GM20431 (cell line): ENCODE data around the gene KCTD17.

Source experiments
- in situ Hi-C: fragments of 300-500 bp; cut with MseI, MboI; formaldehyde crosslinking; loops from one replicate; pipeline ENCODE4 v1.15.0; 2020; ENCODE audit warnings: low sequenced_read_pairs; ENCODE audit not compliant: unreplicated experiment

Gene KCTD17

DNA sequence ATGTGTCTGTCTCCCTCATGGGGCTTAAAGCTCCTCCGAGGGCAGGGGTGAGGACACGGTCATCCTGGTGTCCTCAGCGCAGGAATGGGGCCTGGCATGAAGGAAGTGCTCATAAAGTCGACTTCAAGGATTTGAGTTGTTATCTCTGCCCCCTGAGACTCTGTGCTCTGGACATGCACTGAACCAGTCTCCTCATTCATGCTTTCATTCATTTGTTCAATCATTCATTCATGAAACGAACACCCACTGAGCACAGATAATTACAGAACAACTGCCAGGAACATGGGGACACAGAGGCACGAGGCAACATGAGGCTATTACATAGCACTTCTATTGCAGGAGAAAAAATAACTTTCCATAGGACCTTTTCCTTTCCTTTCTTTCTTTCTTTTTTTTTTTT, 41.5 kb downstream of the KCTD17 start:
- in situ Hi-C loops: no loop called here

DNA sequence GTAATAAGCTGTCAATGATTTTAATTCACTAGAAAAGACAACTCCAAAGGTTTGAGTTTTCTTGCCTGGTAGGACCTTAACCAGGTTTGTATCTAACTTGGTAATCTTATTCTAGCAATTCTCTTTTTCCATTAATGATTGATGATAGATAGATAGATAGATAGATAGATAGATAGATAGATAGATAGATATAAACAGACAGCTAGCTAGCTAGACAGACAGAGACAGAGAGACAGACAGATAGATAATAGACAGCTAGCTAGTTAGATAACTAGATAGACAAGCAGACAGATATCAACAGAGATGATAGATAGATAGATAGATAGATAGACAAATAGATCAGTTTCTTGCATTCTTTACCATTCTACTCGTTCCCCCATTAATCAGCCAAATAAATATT, 42.7 kb downstream of the KCTD17 start:
- in situ Hi-C loops: no loop called here

DNA sequence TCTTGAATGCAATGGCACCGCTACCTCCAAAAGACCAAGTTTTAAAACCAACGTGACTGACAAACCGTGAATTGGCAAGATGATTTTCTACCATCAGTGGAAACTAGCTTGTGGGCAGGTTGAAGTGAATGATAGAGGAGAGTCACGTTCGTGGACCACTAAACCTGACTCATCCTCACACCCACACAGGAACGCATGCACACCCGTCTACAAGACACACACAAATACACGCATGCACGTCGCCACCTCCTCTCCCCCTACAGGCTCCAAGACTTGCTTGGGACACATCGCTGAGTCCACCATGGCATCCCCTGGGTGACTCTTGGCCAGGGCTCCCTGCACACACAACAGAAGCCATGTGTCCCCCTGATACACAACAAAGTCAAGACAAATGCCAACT, 43.6 kb downstream of the KCTD17 start:
- in situ Hi-C loops: no loop called here

DNA sequence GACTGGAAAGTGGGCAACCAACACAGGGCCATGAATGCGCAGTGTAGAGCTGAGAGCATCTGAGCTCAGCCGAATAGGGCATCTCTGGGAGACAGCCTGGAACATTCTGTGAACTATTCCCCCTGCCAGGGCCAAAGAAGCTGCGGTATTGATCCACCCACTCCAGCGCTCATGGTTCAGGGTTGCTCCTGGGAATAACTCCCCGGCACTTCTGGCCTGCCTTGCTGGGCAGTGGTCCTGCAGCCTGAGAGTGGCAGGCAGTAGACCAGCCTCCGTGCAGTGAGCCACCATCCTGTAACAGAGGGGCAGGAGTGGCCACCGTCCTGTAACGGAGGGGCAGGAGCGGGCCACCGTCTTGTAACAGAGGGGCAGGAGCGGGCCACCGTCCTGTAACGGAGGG, 45.8 kb downstream of the KCTD17 start:
- in situ Hi-C loops: no loop called here

DNA sequence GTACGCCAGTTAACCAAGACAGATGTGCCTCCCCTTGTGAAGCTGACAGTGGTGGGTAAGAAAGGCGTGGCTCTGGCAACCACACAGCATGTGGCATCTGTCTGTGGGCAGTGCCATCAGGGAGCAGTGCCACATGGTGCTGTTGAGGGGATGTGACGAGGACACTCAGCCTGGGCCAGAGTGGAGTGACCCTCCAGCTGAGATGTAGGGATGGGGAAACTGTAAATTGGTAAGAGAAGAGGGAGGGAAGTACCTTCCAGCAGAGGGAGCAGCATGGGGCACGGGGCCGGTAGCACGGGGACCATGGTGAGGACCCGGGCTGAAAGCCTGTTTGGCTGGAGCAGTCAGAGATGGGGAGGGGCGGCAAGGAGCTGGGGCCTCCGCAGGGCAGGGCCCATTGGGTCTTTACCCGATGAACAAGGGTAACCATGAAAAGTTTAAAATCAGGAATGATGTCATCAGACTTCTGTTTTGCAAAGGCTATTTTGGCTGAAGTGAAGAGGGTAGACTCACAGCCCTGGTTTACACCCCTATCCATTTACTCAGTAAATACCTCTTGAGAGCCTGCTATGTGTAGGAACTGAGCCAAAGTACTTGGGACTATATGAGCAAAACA, 47.5 kb downstream of the KCTD17 start:
- in situ Hi-C loops: no loop called here

DNA sequence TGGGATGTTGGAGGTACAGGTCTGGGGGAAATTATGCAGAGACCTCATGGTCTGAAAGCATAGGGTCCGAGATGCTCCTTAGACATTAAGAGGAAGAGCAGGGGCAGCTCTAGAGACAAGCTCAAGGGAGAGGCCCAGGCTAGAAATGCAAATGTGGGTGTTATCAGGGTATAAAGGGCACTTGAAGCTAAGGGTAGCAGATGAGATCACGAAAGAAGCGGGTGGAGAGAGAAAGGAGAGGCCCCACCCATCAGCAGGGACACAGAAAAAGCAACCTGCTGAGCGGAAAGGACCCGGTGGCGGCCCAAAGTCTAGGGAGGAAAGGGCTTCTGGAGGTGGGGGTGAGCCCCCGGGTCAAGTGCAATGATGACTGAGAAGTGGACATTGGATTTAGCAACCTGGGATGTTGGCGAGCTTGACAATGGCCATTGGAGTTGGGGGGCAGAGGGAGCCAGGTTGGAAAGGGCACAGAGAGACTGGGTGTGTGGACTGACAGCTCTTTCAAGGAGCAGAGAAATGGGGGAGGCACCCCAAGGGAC, 49.1 kb downstream of the KCTD17 start:
- in situ Hi-C loops: no loop called here

DNA sequence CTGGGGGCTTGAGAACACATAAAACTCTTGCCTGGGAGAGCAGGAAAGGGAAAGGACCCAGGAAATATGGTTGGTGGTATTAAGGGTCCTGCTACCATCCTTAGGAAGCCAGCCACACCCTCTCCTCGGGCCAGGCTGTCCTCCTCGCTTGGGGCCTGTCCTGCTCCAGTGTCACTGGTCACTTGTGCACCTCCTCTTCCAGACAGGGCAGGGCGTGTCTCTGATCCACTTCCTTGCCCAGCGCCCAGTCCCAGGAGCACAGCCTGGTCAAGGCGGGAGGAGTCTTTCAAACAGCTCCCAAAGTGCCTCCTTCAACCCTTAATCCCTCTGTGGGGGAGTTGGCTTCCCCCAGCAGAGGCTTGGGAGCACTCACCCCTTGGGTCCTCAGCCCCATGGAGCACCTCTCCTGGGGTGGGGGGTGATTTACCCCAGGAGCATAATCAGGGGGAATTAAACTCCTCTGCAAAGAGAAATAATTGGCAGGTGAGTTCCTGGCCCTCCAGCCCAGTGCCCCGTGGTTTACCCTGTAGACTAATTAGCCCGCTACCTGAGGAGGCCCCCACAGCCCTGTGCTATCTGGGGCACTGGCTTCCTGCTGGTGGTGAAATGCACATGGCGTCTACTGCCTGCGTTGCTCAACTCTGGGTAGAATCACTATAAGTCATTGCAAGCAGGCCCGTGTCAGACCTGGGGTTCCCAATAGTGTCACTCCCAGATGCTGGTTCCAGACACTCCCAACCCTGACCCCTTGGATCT, 49.9 kb downstream of the KCTD17 start:
- in situ Hi-C loops: no loop called here

DNA sequence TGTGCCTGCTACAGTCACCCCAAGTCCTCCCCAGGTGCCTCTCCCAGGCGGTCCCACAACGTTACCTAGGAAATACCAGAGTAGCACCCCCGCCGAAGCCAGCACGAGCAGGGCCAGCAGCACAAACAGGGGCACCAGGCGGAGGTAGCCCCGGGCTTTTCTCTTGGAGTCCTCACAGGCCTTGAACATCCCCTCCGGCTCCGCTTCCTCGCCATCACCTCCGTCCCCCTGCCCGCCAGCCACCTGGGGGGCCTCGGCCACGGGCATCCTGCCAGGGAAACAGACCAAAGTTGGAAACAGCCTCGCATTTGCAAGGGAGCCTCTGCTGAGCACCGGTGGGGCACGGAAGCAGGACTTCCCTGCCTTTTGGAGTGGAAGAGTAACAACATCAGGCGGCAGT, 51.6 kb downstream of the KCTD17 start:
- in situ Hi-C loops: no loop called here

DNA sequence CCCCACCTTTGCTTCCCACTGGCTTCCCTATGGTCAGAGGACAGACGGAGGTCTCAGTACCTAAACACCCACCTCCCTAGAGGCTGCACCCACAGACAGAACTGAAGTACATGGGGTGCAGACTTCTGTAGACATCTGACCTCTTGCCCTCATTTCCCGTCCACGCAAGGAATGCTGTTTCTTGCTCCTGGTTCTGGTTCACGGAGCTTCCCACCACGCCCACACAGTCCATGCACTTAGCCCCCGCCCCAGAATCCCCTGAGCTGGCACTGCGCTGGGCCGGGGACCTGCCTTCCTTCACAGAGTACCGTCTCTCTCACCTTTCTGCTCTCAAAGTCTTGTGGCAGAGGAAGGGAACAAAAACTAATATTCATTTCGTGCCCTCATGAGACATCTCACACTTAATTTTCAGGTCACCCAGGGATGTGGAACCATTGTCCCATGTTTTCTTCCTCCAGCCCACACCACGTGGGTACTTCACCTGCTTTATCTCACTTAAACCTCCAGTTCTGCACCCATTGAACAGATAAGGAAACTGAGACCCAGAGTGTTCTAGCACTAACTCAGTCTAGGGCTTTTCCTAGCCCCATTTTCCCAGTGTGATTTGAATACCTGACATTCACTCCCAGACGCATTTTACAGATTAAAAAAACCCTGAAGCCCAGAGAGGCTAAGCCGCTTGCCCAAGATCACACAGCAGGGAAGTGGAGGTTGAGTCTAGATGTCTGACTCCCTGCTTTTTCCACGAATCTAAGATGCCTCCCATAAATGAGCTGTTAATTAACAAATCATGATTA, 52.3 kb downstream of the KCTD17 start:
- in situ Hi-C loops: no loop called here

DNA sequence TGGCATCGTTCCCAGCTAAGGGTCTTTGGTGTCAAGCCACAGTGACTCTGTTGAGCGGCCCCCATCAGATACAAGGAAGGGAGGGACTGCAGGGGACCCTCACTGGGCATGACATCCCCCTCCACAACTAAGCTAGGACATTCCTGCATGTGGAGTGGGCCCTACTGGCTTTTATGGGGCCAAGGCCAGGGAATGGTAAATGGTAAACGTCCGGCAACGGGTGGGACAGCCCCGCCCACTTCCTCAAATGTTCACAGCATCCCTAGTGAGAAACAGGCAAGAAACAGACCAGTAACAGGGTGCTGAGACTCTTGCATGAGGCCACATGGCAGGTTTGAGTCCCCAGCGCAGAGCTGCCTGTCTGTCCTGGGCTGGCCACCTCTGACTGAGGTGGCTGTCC, 53.6 kb downstream of the KCTD17 start:
- in situ Hi-C loops: no loop called here

DNA sequence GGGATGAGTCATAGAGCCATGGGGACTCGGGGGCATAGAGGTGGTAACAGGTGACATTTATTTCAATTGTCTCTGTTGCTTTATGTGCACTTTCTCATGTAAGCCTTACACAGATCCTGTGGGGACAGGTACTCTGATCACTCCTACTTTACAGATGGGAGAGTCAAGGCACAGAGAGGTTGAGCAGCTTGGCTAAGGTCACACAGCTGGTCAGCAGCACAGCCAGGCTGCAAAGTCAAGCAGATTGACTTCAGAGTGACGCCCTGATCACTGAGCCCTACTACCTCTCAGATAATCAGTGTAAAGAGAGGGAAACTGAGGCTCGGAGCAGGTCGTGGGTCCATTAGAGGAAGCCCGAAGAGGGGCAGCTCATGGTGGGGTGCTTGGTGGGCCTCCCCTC, 54.4 kb downstream of the KCTD17 start:
- in situ Hi-C loops: no loop called here

DNA sequence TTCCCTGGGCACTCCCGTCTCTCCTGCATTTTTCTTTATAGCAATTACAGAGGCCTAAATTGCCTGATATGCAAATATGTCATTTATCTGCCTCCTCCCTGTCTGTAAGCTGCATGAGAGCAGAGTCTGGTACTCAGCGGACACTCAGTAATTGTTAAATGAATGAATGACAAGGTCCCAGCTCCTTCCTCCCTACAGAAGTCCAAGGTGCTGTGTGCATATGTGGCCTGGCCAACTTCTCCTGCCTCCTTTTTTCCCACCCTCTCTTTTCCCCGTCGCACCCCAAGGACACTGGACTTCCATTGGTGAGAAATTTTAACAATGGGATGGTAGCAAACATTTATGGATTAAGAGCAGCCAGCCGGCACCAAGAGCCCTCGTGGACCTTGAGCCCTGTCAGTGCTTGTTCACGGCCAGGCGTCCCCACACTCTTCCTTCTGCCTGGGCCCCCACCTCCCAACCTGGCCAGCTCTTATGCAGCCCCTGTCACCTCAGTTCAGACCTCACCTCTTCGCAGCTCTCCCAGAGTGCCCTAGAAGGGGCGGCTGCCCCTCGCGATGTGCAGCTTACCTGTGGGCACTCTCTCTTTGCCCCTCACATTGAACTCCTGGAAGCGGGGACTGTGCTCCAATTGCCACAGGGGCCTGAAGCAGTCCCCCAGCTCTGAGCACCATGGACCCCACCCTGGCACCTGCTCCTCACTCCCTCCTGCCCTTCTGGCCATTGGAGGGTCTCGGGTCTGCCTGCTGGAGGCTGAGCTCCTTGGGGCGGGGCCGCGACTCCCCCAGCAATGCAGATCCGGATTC, 56.5 kb downstream of the KCTD17 start:
- in situ Hi-C loops: no loop called here

DNA sequence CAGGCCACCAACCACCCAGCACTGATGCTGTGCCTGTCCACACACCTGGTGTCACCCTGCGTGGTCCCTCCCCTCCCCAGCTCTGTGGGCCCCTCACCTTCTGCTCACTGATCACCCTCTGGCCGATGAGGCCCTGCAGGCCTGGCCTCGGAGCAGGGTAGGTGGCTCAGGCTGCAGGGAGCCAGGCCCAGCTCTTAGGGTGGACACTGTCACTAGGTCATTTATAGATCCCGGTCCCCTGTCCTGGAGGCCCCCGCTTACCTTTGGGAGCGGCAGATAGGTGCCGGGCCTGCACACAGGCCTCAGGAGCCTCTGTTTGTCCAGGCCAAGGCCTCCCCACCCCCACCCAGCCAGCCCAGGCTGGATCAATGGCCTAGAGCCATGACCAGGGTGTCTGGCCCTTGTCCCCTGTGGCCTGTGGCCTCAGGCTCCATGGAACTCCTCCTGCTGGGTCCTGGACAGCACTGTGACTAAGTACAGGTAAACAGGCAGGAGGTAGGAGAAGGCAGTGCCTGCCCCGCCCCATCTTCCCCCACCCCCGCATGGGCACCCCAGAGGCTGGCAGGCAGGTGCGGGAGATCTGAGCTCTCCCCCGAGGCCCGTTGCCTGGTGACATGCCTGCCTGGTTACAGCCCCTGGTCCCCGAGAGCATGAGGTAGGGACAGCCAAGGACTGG, 57.8 kb downstream of the KCTD17 start, which contains the start of gene TMPRSS6:
Gene TMPRSS6 (minus strand): TSS at position 472 of the 676 bp plus-strand sequence. CDS start 6,296 bp downstream, outside the sequence.
- in situ Hi-C loops: no loop called here

DNA sequence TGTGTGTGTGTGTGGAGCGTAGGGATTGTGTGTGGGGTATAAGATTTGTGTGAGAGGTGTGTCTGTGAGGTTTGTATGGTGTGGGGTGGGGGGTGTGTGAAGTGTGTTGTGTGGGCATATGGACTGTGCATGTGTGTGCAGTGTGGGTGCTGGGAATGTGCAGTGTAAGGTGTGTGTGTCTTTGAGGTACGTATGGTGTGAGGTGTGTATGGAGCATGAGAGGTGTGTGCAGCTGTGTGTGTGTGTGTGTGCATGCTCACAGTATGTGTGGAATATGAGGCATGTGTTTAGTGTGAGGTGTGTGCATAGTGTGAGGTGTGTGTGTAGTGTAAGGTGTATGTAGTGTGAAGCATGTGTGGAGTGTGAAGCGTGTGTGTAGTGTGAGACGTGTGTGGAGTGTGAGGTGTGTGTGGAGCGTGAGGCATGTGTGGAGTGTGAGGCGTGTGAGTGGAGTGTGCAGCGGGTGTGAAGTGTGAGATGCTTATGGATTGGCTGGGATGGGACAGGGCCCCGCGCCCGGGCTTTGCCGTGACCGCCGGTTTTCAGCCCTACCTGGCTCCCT, 59.7 kb downstream of the KCTD17 start:
- in situ Hi-C loops: no loop called here

DNA sequence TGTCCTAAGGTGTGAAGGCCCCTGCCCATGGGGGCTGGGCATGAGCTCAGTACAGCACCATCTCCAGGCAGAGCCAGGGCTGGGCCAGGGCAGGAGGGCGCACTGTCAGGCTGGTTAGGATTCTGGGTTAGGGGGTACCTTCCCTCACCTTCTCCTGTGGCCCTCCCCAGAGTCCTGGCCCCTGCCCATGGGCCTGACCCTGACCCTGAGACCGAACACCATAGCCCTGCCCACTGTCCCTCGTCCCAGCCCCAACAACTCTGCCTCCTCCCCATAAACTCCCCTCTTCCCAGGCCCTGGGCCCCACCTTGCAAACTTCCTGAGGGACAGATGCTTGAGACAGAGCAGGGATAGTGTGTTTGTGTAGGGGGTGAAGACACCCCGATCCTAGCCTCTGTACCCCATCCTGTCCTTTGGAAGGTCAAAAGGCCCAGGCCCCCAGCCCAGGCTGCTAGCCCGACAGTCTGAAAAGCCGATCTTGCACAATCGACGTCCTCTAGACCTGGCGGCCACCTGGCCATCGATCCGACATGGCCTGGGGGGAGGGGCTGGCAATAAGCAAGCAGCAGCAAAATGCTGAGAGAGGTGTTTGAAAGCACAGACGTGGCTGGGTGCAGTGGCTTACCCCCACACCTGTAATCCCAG, 60.7 kb downstream of the KCTD17 start:
- in situ Hi-C loops: no loop called here
